Adrenal gland (tissue), 5 donors: ENCODE data around the gene SLC12A4.

ENCODE experiments used
- POLR2A ChIP-seq, 2 donors: fragments of 450-650 bp; IDR thresholded peaks; one replicate each; pipeline ENCODE4 v1.6.1; 2017; ENCODE audit warnings: antibody characterized with exemption in 2 of 2, mild to moderate bottlenecking in 2 of 2, moderate library complexity in 1 of 2
- TF ChIP-seq, protein P1 (sequence below), 6 experiments: fragments of 450-650 bp in 4 of 6; fragments of 200-600 bp in 2 of 6; sonication (generic) in 1 of 6; IDR thresholded peaks; 1 replicate in 5 of 6; 2 replicates in 1 of 6; pipeline versions ENCODE4 v1.5.1 to v1.8.0; 2016 to 2021; ENCODE audit warnings: antibody characterized with exemption in 6 of 6, mild to moderate bottlenecking in 2 of 6, moderate library complexity in 1 of 6
- donor health status: DM: no; HTN: no; CAD: no.

DNA sequence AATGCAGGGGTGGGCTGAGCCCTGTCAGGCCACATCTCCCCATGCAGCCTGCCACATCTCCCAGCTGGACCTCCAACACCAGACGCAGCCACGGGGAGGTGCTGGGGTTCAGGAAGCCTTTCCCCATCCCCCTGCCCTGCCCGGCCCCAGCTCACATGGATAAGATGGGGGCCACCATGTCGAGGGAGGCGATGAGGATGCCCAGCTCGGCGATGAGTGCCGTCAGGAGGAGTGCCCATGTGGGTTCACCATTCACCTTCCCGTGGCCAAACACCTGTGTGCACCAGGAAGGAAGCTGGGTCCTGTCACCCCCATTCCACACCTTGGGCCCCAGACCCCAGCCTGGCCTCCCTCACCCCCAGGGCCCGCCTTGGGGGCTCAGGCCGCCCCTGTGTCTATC is 18.8 kb downstream of the SLC12A4 start:
- TF ChIP-seq POLR2A (IDR thresholded peaks at IDR 0.05) = no peak
- TF ChIP-seq, protein P1, sequence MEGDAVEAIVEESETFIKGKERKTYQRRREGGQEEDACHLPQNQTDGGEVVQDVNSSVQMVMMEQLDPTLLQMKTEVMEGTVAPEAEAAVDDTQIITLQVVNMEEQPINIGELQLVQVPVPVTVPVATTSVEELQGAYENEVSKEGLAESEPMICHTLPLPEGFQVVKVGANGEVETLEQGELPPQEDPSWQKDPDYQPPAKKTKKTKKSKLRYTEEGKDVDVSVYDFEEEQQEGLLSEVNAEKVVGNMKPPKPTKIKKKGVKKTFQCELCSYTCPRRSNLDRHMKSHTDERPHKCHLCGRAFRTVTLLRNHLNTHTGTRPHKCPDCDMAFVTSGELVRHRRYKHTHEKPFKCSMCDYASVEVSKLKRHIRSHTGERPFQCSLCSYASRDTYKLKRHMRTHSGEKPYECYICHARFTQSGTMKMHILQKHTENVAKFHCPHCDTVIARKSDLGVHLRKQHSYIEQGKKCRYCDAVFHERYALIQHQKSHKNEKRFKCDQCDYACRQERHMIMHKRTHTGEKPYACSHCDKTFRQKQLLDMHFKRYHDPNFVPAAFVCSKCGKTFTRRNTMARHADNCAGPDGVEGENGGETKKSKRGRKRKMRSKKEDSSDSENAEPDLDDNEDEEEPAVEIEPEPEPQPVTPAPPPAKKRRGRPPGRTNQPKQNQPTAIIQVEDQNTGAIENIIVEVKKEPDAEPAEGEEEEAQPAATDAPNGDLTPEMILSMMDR (IDR thresholded peaks at IDR 0.05) = no peak
